Progenitor cell of endocrine pancreas (in vitro differentiated cells): ENCODE measurements around the gene HOXA5. TPM values are rescaled to one million over a fixed set of nuclear protein-coding genes. Genes with fewer than 3 reads are reported as not detected.

Source experiments
- DNase-seq: peaks from one replicate; pipeline ENCODE4 v3.0.0; 2021; ENCODE audit warnings: low spot score; ENCODE audit not compliant: unreplicated experiment
- H3K27ac Mint-ChIP-seq: 2 replicates; pipeline ENCODE4 v1.8.0; 2021; ENCODE audit warnings: mild to moderate bottlenecking, moderate library complexity, mixed read lengths
- H3K27me3 Mint-ChIP-seq: 2 replicates; pipeline ENCODE4 v1.8.0; 2021; ENCODE audit warnings: mixed read lengths
- H3K36me3 Mint-ChIP-seq: 2 replicates; pipeline ENCODE4 v1.8.0; 2022; ENCODE audit warnings: mixed read lengths; ENCODE audit not compliant: insufficient read depth
- H3K4me1 Mint-ChIP-seq: 2 replicates; pipeline ENCODE4 v1.8.0; 2021; ENCODE audit warnings: low read depth, mixed read lengths
- H3K4me3 Mint-ChIP-seq: 2 replicates; pipeline ENCODE4 v1.8.0; 2021; ENCODE audit warnings: low read depth, mild to moderate bottlenecking, moderate library complexity, mixed read lengths
- H3K9me3 Mint-ChIP-seq: 2 replicates; pipeline ENCODE4 v1.8.0; 2021; ENCODE audit warnings: low read depth, mixed read lengths
- CTCF ChIP-seq: fragments of 200-600 bp; sonication (generic); IDR thresholded peaks from one replicate; pipeline ENCODE4 v1.5.0; 2021; ENCODE audit warnings: antibody characterized with exemption, mild to moderate bottlenecking; ENCODE audit not compliant: unreplicated experiment
- total RNA-seq: library from RNA; stranded (reverse); gene quantifications from 2 replicates; pipeline ENCODE4 v1.2.1, GENCODE V29; 2021

Gene HOXA5
- total RNA-seq, 1 donor from 2014 or later: 12.6 TPM

- no peak for DNase-seq
- H3K4me1 Mint-ChIP-seq: peaks cover 75% of the 10 kb centered on the region
- H3K4me3 Mint-ChIP-seq: peak overlapping the region; percentile 94
- H3K9me3 Mint-ChIP-seq: no peaks in the 10 kb centered on the region
- H3K27me3 Mint-ChIP-seq: no peaks in the 10 kb centered on the region
- TF ChIP-seq CTCF: no peak
- peak overlapping the region; percentile 96 for H3K27ac Mint-ChIP-seq
- peaks cover 23% of the 10 kb centered on the region for H3K36me3 Mint-ChIP-seq
These were observed 41.4 kb downstream of the HOXA5 start for GRCh38 chr7:27101957-27102580.

GRCh38 chr7:27101171-27101956, 42.1 kb downstream of the HOXA5 start:
- no peak for DNase-seq

GRCh38 chr7:27100694-27101170, 42.7 kb downstream of the HOXA5 start:
- Mint-ChIP-seq H3K27ac (peak overlapping the region; percentile 92), H3K4me1 (peaks cover 64% of the 10 kb centered on the region), H3K27me3 (no peaks in the 10 kb centered on the region), H3K4me3 (peak overlapping the region; percentile 94), H3K9me3 (no peaks in the 10 kb centered on the region), H3K36me3 (peaks cover 22% of the 10 kb centered on the region)
- DNase-seq: no peak
- no peak for TF ChIP-seq CTCF

More at GRCh38 chr7:27101171-27101956, 42.1 kb downstream of the HOXA5 start:
- H3K27me3 Mint-ChIP-seq: no peaks in the 10 kb centered on the region
- TF ChIP-seq CTCF: no peak
- peak overlapping the region; percentile 92 for H3K27ac Mint-ChIP-seq
- no peaks in the 10 kb centered on the region for H3K9me3 Mint-ChIP-seq
- H3K4me1 Mint-ChIP-seq: peaks cover 70% of the 10 kb centered on the region
- H3K36me3 Mint-ChIP-seq: peaks cover 22% of the 10 kb centered on the region
- H3K4me3 Mint-ChIP-seq: peak overlapping the region; percentile 94

- Mint-ChIP-seq H3K9me3 (no peaks in the 10 kb centered on the region), H3K36me3 (peaks cover 20% of the 10 kb centered on the region), H3K4me3 (peak overlapping the region; percentile 94), H3K27me3 (no peaks in the 10 kb centered on the region), H3K27ac (peak overlapping the region; percentile 92), H3K4me1 (peaks cover 57% of the 10 kb centered on the region)
- no peak for TF ChIP-seq CTCF
- no peak for DNase-seq
These were observed 43.8 kb downstream of the HOXA5 start for GRCh38 chr7:27099453-27100370.
